ENCODE data around the gene HOXC6. TPM values are rescaled to one million over a fixed set of nuclear protein-coding genes. Genes with fewer than 3 reads are reported as not detected.

HOXC6 gene
- total RNA-seq, 1 donor from 2014 or later, result not detected

GRCh38 chr12:54019924-54020590, 8.2 kb upstream of the HOXC6 start:
- no peak for TF ChIP-seq CTCF (IDR thresholded peaks at IDR 0.05)
- H3K27me3 Mint-ChIP-seq (ENCODE audit: unreplicated experiment), result peaks cover 82% of the 10 kb centered on the region
- H3K4me1 Mint-ChIP-seq (ENCODE audit: unreplicated experiment), result peaks cover 16% of the 10 kb centered on the region
- no peaks in the 10 kb centered on the region for H3K36me3 Mint-ChIP-seq (ENCODE audit: unreplicated experiment)
- H3K9me3 Mint-ChIP-seq (ENCODE audit: unreplicated experiment), result no peaks in the 10 kb centered on the region
- no peak for DNase-seq (ENCODE audit: extremely low spot score, unreplicated experiment)
- H3K4me3 Mint-ChIP-seq (ENCODE audit: unreplicated experiment), result peak overlapping the region; percentile 46
- no peak overlapping the region for H3K27ac Mint-ChIP-seq (ENCODE audit: unreplicated experiment)

- Mint-ChIP-seq H3K4me1 (ENCODE audit: unreplicated experiment) (peaks cover 16% of the 10 kb centered on the region), H3K9me3 (ENCODE audit: unreplicated experiment) (no peaks in the 10 kb centered on the region), H3K36me3 (ENCODE audit: unreplicated experiment) (no peaks in the 10 kb centered on the region), H3K27me3 (ENCODE audit: unreplicated experiment) (peaks cover 81% of the 10 kb centered on the region), H3K4me3 (ENCODE audit: unreplicated experiment) (no peak overlapping the region), H3K27ac (ENCODE audit: unreplicated experiment) (no peak overlapping the region)
- DNase-seq (ENCODE audit: extremely low spot score, unreplicated experiment), result no peak
- TF ChIP-seq CTCF (IDR thresholded peaks at IDR 0.05), result no peak
Observed at GRCh38 chr12:54020591-54021405, 7.4 kb upstream of the HOXC6 start.

- Mint-ChIP-seq H3K9me3 (ENCODE audit: unreplicated experiment) (no peaks in the 10 kb centered on the region), H3K27me3 (ENCODE audit: unreplicated experiment) (peaks cover 81% of the 10 kb centered on the region), H3K36me3 (ENCODE audit: unreplicated experiment) (no peaks in the 10 kb centered on the region), H3K27ac (ENCODE audit: unreplicated experiment) (no peak overlapping the region), H3K4me1 (ENCODE audit: unreplicated experiment) (peaks cover 16% of the 10 kb centered on the region), H3K4me3 (ENCODE audit: unreplicated experiment) (no peak overlapping the region)
- no peak for DNase-seq (ENCODE audit: extremely low spot score, unreplicated experiment)
- TF ChIP-seq CTCF (IDR thresholded peaks at IDR 0.05), result no peak
Observed at GRCh38 chr12:54021432-54022013, 6.7 kb upstream of the HOXC6 start.

GRCh38 chr12:54022960-54023884, 5.0 kb upstream of the HOXC6 start:
- H3K9me3 Mint-ChIP-seq (ENCODE audit: unreplicated experiment), result no peaks in the 10 kb centered on the region
- no peak overlapping the region for H3K4me3 Mint-ChIP-seq (ENCODE audit: unreplicated experiment)
- no peak for DNase-seq (ENCODE audit: extremely low spot score, unreplicated experiment)
- no peak for TF ChIP-seq CTCF (IDR thresholded peaks at IDR 0.05)
- no peak overlapping the region for H3K27ac Mint-ChIP-seq (ENCODE audit: unreplicated experiment)
- H3K27me3 Mint-ChIP-seq (ENCODE audit: unreplicated experiment), result peaks cover 89% of the 10 kb centered on the region
- peaks cover 12% of the 10 kb centered on the region for H3K4me1 Mint-ChIP-seq (ENCODE audit: unreplicated experiment)
- no peaks in the 10 kb centered on the region for H3K36me3 Mint-ChIP-seq (ENCODE audit: unreplicated experiment)

All from osteocyte (in vitro differentiated cells).